22Rv1 (cell line): ENCODE data around the gene TAF8.

ENCODE experiments used
- CTCF ChIP-seq: fragments of 450-650 bp; IDR thresholded peaks from 2 replicates; pipeline ENCODE4 v1.5.1; 2017; ENCODE audit warnings: mild to moderate bottlenecking
- ZFX ChIP-seq: fragments of 450-650 bp; IDR thresholded peaks from 2 replicates; pipeline ENCODE4 v1.6.1; 2017; ENCODE audit warnings: antibody characterized with exemption, borderline replicate concordance

GRCh38 chr6:42029881-42030280, 20.4 kb upstream of the TAF8 start:
- TF ChIP-seq CTCF (no peak), ZFX (no peak)
